IPS DF 6.9 (cell line): ENCODE data around the gene GLYR1.
"Not testable (repeated sequence)": the region's sequence is repeated elsewhere in the genome, so short reads cannot be mapped to it uniquely, and the experiment has no call there.

ENCODE experiments used
- DNase-seq: peaks from one replicate; pipeline ENCODE4 v3.0.0-alpha.2; 2013; ENCODE audit warnings: low read depth, low spot score
- H3K27ac ChIP-seq: one replicate; pipeline ENCODE4 v1.5.1; 2013; ENCODE audit warnings: low read length, control low read depth
- H3K27me3 ChIP-seq: 2 replicates; pipeline ENCODE4 v1.6.1; 2013; ENCODE audit warnings: mild to moderate bottlenecking, low read length; ENCODE audit not compliant: control insufficient read depth, insufficient read depth
- H3K36me3 ChIP-seq: 2 replicates; pipeline ENCODE4 v1.6.1; 2013; ENCODE audit warnings: low read length; ENCODE audit not compliant: control insufficient read depth, insufficient read depth
- H3K4me1 ChIP-seq: 2 replicates; pipeline ENCODE4 v1.6.1; 2013; ENCODE audit warnings: low read length; ENCODE audit not compliant: control insufficient read depth, insufficient read depth
- H3K4me3 ChIP-seq: 2 replicates; pipeline ENCODE4 v1.5.1; 2013; ENCODE audit warnings: mild to moderate bottlenecking, low read length
- H3K9me3 ChIP-seq: 2 replicates; pipeline ENCODE4 v1.6.1; 2013; ENCODE audit warnings: low read length, inconsistent platforms; ENCODE audit not compliant: control insufficient read depth, insufficient read depth
- WGBS: extraction: QIAGEN DNeasy Blood & Tissue Kit; methylation state at CpG from one replicate; pipeline ENCODE4 v1.1.7; 2013; ENCODE audit warnings: mixed read lengths, missing lambda C conversion rate; ENCODE audit not compliant: insufficient read length, insufficient coverage; 5-methylcytosine and 5-hydroxymethylcytosine counted together

GLYR1 gene

DNA sequence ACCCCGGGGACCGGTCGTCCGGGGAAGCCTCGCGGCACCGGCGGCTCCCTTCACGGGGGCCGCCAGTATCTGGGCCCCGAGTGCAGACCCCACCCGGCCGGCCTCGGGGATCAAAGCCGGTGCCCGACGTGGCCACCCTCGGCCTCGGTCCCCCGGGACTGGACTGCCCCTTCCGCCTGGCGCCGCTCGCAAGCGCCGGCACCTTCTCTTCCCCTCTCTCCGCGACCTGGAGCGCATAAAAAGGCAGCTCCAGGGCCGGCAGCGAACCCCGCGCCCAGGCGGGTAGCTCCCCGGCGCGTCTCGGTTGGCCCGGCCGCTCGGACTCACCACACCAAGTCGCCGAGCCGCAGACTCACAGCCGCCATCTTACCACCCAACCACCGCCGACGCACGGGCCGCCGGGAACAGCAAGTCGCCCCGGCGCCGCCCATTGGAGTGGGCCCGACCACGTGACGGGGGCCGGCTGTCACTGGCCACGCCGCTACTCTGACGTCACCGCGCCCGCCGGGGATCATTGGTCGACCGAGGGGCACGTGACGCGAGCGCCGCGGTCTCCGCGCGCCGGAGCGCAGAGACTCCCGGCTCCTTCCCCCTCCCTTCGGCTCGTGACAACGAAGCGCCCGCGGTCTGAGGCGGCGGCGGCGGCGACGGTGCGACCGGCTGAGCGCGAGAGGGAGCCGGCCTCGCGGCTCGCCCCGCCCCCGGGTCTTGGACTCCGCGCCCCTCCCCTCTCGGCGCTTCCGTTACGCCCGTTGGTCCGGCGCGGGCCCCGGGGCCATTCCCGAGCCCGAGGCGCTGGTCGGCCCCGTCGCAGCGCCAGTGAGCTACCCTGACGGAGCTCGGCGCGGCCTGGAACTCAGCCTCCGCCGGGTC is at the start of gene GLYR1, which contains the start of gene UBN1:
Gene GLYR1, minus strand, starts transcription at position 388 of the 873 bp plus-strand sequence. Its CDS starts 23 bp downstream, at position 365.
Gene UBN1, plus strand, starts transcription at position 581 of the 873 bp plus-strand sequence. CDS start 5,437 bp downstream, outside the sequence.
- H3K4me1 ChIP-seq: no peaks in the 10 kb centered on the region
- no CpG with 5 or more reads among the region's 126 CpGs for WGBS
- peak within 1 kb of the TSS; percentile 76 for H3K4me3 ChIP-seq
- DNase-seq: peak; percentile 87
- peaks cover 5% of the 10 kb centered on the region for H3K36me3 ChIP-seq
- H3K9me3 ChIP-seq: no peaks in the 10 kb centered on the region
- no peaks in the 10 kb centered on the region for H3K27me3 ChIP-seq
- H3K27ac ChIP-seq: no peak within 1 kb of the TSS

DNA sequence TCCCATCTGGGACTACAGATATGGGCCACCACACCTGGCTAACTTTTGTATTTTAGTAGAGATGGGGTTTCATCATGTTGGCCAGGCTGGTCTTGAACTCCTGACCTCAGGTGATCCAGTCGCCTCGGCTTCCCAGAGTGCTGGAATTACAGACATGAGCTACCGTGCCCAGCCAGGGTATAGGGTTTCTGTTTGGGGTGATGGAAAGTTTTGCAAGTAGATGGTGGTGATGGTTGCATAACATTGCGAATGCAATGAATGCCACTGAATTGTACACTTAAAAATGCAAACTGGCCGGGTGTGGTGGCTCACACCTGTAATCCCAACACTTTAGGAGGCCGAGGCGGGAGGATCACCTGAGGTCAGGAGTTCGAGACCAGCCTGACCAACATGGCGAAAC is 49.7 kb upstream of the GLYR1 start:
- not testable (repeated sequence) for H3K4me1 ChIP-seq, H3K9me3 ChIP-seq, H3K27ac ChIP-seq, H3K4me3 ChIP-seq, H3K27me3 ChIP-seq, DNase-seq
- H3K36me3 ChIP-seq: peaks cover 24% of the 10 kb centered on the region
- no CpG with 5 or more reads among the region's 9 CpGs for WGBS

GRCh38 chr16:4895366-4895765 is 48.3 kb upstream of the GLYR1 start:
- H3K27me3 ChIP-seq: no peaks in the 10 kb centered on the region
- H3K27ac ChIP-seq: no peak overlapping the region
- H3K9me3 ChIP-seq: no peaks in the 10 kb centered on the region
- no peak for DNase-seq
- no peaks in the 10 kb centered on the region for H3K4me1 ChIP-seq
- peaks cover 28% of the 10 kb centered on the region for H3K36me3 ChIP-seq
- no CpG with 5 or more reads among the region's 13 CpGs for WGBS
- H3K4me3 ChIP-seq: no peak overlapping the region

GRCh38 chr16:4894276-4895150 is 47.4 kb upstream of the GLYR1 start:
- Histone ChIP-seq H3K36me3 (peaks cover 28% of the 10 kb centered on the region), H3K4me3 (no peak overlapping the region), H3K27ac (no peak overlapping the region), H3K27me3 (no peaks in the 10 kb centered on the region), H3K9me3 (no peaks in the 10 kb centered on the region), H3K4me1 (no peaks in the 10 kb centered on the region)
- DNase-seq: no peak
- WGBS: no CpG with 5 or more reads among the region's 22 CpGs

- Histone ChIP-seq H3K36me3 (peaks cover 24% of the 10 kb centered on the region), H3K4me1 (no peaks in the 10 kb centered on the region), H3K9me3 (no peaks in the 10 kb centered on the region), H3K4me3 (no peak overlapping the region), H3K27ac (no peak overlapping the region), H3K27me3 (no peaks in the 10 kb centered on the region)
- no CpG with 5 or more reads among the region's 26 CpGs for whole genome bisulfite sequencing
- DNase-seq: no peak
Observed at GRCh38 chr16:4893103-4893862, 46.2 kb upstream of the GLYR1 start.

DNA sequence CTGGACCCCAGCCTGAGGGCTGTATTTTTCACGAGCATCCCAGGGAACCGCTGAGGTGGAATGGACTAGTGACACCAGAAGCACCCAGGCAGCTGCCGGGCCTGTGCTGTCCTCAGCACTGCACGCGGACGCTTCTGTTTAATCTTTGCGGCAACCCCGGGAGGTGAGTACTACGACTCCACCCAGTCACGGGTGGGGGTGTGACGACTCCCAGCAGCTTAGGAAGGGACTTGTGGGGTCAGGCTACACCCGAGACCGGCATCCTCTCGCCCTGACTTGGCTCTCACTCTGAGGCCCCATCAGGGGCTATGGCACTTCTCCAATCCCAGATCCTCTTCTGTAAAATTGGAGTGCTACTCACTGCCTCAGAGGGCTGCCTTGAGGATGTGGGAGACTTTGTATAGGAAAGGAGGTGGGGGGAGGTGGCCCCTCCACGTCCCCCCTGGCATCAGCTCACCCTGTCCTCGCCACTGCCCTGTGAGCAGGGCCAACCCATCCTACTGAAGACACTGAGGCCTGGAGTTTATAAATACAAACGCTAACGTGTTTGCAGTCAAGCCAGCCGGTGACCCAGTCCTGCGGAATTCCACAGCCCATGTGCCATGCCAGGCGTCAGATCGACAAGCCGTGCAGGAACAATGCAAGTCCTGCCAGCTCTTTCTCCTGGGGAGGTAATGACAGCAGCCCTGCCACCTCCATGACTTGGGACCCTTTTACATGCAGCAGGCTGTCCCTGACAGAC is 45.4 kb upstream of the GLYR1 start:
- no peaks in the 10 kb centered on the region for H3K4me1 ChIP-seq
- no peak for DNase-seq
- H3K27ac ChIP-seq: no peak overlapping the region
- H3K36me3 ChIP-seq: peaks cover 21% of the 10 kb centered on the region
- H3K9me3 ChIP-seq: no peaks in the 10 kb centered on the region
- no CpG with 5 or more reads among the region's 23 CpGs for WGBS
- no peaks in the 10 kb centered on the region for H3K27me3 ChIP-seq
- H3K4me3 ChIP-seq: no peak overlapping the region

GRCh38 chr16:4891886-4892216 is 44.8 kb upstream of the GLYR1 start:
- Histone ChIP-seq H3K4me3 (no peak overlapping the region), H3K4me1 (no peaks in the 10 kb centered on the region), H3K36me3 (peaks cover 22% of the 10 kb centered on the region), H3K9me3 (no peaks in the 10 kb centered on the region), H3K27me3 (no peaks in the 10 kb centered on the region), H3K27ac (no peak overlapping the region)
- DNase-seq: no peak
- no CpG with 5 or more reads among the region's 12 CpGs for WGBS

DNA sequence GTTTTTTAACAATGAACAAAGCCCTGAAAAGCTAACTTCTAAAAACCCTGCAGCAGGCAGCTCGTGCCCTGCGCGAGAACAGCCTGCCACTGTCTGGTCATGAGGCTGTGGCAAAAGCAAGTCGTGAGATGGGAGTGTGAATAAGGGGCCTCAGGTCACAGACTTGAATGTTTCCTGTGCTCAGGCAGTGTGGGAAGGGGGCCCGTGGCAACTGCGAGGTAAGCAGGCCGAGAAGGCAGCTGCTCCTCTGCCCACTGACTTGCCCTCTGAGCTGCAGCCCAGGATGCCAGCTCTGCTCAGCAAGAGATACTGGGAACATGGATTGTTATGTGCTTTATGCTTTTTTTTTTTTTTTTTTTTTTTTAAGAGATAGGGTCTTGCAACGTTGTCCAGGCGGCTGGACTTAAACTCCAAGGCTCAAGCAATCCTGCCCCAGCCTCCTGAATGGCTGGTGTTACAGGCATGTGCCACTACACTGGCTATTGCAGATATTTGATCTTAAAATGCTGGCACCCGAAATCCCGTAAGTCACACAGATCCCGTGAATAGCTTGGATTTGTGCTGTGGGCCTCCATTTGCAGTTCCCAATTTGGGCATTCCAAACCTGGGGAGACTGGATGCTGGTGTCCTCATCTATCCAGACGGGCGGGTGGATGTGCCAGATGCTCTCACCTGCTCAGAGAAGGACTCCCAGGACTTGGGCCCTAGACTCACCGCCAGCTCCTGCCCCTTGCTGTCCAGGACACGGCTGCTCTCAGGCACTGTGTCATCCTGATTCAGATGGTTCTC is 44.2 kb upstream of the GLYR1 start:
- Histone ChIP-seq H3K9me3 (no peaks in the 10 kb centered on the region), H3K36me3 (peaks cover 23% of the 10 kb centered on the region), H3K4me1 (no peaks in the 10 kb centered on the region), H3K27me3 (no peaks in the 10 kb centered on the region), H3K27ac (no peak overlapping the region), H3K4me3 (no peak overlapping the region)
- no CpG with 5 or more reads among the region's 16 CpGs for WGBS
- DNase-seq: no peak

DNA sequence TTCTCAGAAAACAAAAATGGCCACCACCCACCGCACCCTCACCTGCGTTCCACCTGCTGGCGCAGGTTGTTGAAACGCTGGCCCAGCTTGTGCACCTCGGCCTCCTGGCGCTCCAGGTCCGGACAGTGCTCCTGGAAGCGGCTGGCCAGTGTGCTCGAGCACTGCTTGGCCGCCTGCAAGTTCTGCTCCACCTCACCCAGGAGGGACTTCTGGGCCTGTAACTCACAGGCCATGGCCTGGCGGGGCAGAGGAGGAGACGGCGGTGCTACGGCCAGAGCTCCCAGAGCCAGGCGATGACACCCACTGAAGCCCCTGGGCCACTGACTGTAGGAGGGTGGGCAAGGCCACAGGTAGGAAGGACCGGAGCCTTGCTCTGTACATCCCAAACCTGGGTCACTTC is 43.6 kb upstream of the GLYR1 start:
- H3K36me3 ChIP-seq: peaks cover 27% of the 10 kb centered on the region

More for the DNA sequence above, 43.6 kb upstream of the GLYR1 start:
- no peak overlapping the region for H3K4me3 ChIP-seq
- H3K4me1 ChIP-seq: no peaks in the 10 kb centered on the region
- H3K27me3 ChIP-seq: no peaks in the 10 kb centered on the region
- H3K27ac ChIP-seq: no peak overlapping the region
- no CpG with 5 or more reads among the region's 16 CpGs for WGBS
- no peaks in the 10 kb centered on the region for H3K9me3 ChIP-seq
- DNase-seq: no peak
